GM18951 (cell line): ENCODE measurements around the gene CPPED1.

Experiments
- POLR2A ChIP-seq: IDR thresholded peaks from 4 replicates; pipeline ENCODE4 v1.6.1; 2011; ENCODE audit warnings: mild to moderate bottlenecking; ENCODE audit not compliant: insufficient read length, insufficient read depth; ENCODE audit errors: extremely low read depth
- in situ Hi-C: fragments of 300-500 bp; cut with MboI; formaldehyde crosslinking; loops from one replicate; pipeline ENCODE4 v1.12.0; 2022; ENCODE audit warnings: low sequenced_read_pairs, mixed read lengths, inconsistent platforms; ENCODE audit not compliant: unreplicated experiment

CPPED1 gene

GRCh38 chr16:12613992-12614661 lies 189.6 kb downstream of the CPPED1 start:
- TF ChIP-seq POLR2A: no peak
- in situ Hi-C loops: no loop called here

- in situ Hi-C loops: no loop called here
- TF ChIP-seq POLR2A: no peak
Observed at GRCh38 chr16:12613131-12613991, 190.3 kb downstream of the CPPED1 start.

- in situ Hi-C loops: no loop called here
- no peak for TF ChIP-seq POLR2A
Observed at GRCh38 chr16:12612598-12613101, 191.0 kb downstream of the CPPED1 start.

- in situ Hi-C loops: no loop called here
- TF ChIP-seq POLR2A: no peak
Observed at GRCh38 chr16:12611916-12612597, 191.6 kb downstream of the CPPED1 start.

GRCh38 chr16:12611006-12611477 lies 192.6 kb downstream of the CPPED1 start:
- in situ Hi-C loops: no loop called here
- no peak for TF ChIP-seq POLR2A

GRCh38 chr16:12609937-12610699 lies 193.6 kb downstream of the CPPED1 start:
- in situ Hi-C loops: no loop called here
- TF ChIP-seq POLR2A: no peak
